Measurements from ENCODE around the gene NRAP.
"Not testable (repeated sequence)": the region's sequence is repeated elsewhere in the genome, so short reads cannot be mapped to it uniquely, and the experiment has no call there.

NRAP gene

GRCh38 chr10:113665806-113666354, 2.0 kb upstream of the NRAP start:
- no peak for DNase-seq
- TF ChIP-seq GATA1 (IDR thresholded peaks at IDR 0.05; ENCODE audit: low read depth, low read length): no peak
- no peak for TF ChIP-seq POLR2A (IDR thresholded peaks at IDR 0.05; ENCODE audit: low read length)

- no peak for DNase-seq
- TF ChIP-seq GATA1 (IDR thresholded peaks at IDR 0.05; ENCODE audit: low read depth, low read length) (no peak), POLR2A (IDR thresholded peaks at IDR 0.05; ENCODE audit: low read length) (no peak)
Measured at GRCh38 chr10:113665352-113665751, 1.5 kb upstream of the NRAP start.

- DNase-seq: no peak
- no peak for TF ChIP-seq POLR2A (IDR thresholded peaks at IDR 0.05; ENCODE audit: low read length)
- TF ChIP-seq GATA1 (IDR thresholded peaks at IDR 0.05; ENCODE audit: low read depth, low read length): no peak
Measured at GRCh38 chr10:113663142-113663541, 699 bp downstream of the NRAP start.

- no peak for TF ChIP-seq POLR2A (IDR thresholded peaks at IDR 0.05; ENCODE audit: low read length)
- TF ChIP-seq GATA1 (IDR thresholded peaks at IDR 0.05; ENCODE audit: low read depth, low read length): no peak
- DNase-seq: no peak
Measured at GRCh38 chr10:113661332-113661731, 2.5 kb downstream of the NRAP start.

GRCh38 chr10:113657544-113657943, 6.3 kb downstream of the NRAP start:
- DNase-seq: no peak
- TF ChIP-seq GATA1 (IDR thresholded peaks at IDR 0.05; ENCODE audit: low read depth, low read length): no peak
- TF ChIP-seq POLR2A (IDR thresholded peaks at IDR 0.05; ENCODE audit: low read length): no peak

- no peak for DNase-seq
- TF ChIP-seq POLR2A (IDR thresholded peaks at IDR 0.05; ENCODE audit: low read length) (no peak), GATA1 (IDR thresholded peaks at IDR 0.05; ENCODE audit: low read depth, low read length) (no peak)
Measured at GRCh38 chr10:113656896-113657295, 6.9 kb downstream of the NRAP start.

GRCh38 chr10:113652456-113652855, 11.4 kb downstream of the NRAP start:
- DNase-seq: not testable (repeated sequence)

GRCh38 chr10:113651898-113652297, 11.9 kb downstream of the NRAP start:
- TF ChIP-seq POLR2A (IDR thresholded peaks at IDR 0.05; ENCODE audit: low read length) (no peak), GATA1 (IDR thresholded peaks at IDR 0.05; ENCODE audit: low read depth, low read length) (no peak)

GRCh38 chr10:113651021-113651420, 12.8 kb downstream of the NRAP start:
- DNase-seq: no peak
- TF ChIP-seq GATA1 (IDR thresholded peaks at IDR 0.05; ENCODE audit: low read depth, low read length) (no peak), POLR2A (IDR thresholded peaks at IDR 0.05; ENCODE audit: low read length) (no peak)

More at GRCh38 chr10:113651898-113652297, 11.9 kb downstream of the NRAP start:
- DNase-seq: no peak

GRCh38 chr10:113650172-113650571, 13.7 kb downstream of the NRAP start:
- DNase-seq: no peak
- TF ChIP-seq POLR2A (IDR thresholded peaks at IDR 0.05; ENCODE audit: low read length) (no peak), GATA1 (IDR thresholded peaks at IDR 0.05; ENCODE audit: low read depth, low read length) (no peak)

- no peak for DNase-seq
- TF ChIP-seq POLR2A (IDR thresholded peaks at IDR 0.05; ENCODE audit: low read length): no peak
- no peak for TF ChIP-seq GATA1 (IDR thresholded peaks at IDR 0.05; ENCODE audit: low read depth, low read length)
Measured at GRCh38 chr10:113648478-113648877, 15.4 kb downstream of the NRAP start.

GRCh38 chr10:113647812-113648211, 16.0 kb downstream of the NRAP start:
- no peak for TF ChIP-seq GATA1 (IDR thresholded peaks at IDR 0.05; ENCODE audit: low read depth, low read length)
- TF ChIP-seq POLR2A (IDR thresholded peaks at IDR 0.05; ENCODE audit: low read length): no peak

GRCh38 chr10:113646336-113647201, 17.3 kb downstream of the NRAP start:
- TF ChIP-seq GATA1 (IDR thresholded peaks at IDR 0.05; ENCODE audit: low read depth, low read length) (no peak), POLR2A (IDR thresholded peaks at IDR 0.05; ENCODE audit: low read length) (no peak)
- DNase-seq: no peak

More at GRCh38 chr10:113647812-113648211, 16.0 kb downstream of the NRAP start:
- DNase-seq: no peak

- no peak for TF ChIP-seq GATA1 (IDR thresholded peaks at IDR 0.05; ENCODE audit: low read depth, low read length)
- TF ChIP-seq POLR2A (IDR thresholded peaks at IDR 0.05; ENCODE audit: low read length): no peak
- DNase-seq: no peak
Measured at GRCh38 chr10:113644185-113645120, 19.4 kb downstream of the NRAP start.
